ENCODE data around the gene NFATC2.

GRCh38 chr20:51372176-51372803 is 170.2 kb downstream of the NFATC2 start:
- TF ChIP-seq ZNF274 (IDR thresholded peaks at IDR 0.05; ENCODE audit: low read depth, low read length) (no peak), SUZ12 (IDR thresholded peaks at IDR 0.05; ENCODE audit: extremely low read depth, insufficient read depth, insufficient read length) (no peak)

Measured in NT2/D1 (cell line).